Esophagus (tissue), 2 donors: ENCODE results near the gene SRD5A1. TPM values are rescaled to one million over a fixed set of nuclear protein-coding genes. Genes with fewer than 3 reads are reported as not detected.

Source experiments
- H3K27ac ChIP-seq, 2 donors: one replicate each; pipeline ENCODE4 v1.5.1; 2013; ENCODE audit warnings: low read depth in 2 of 2, mild to moderate bottlenecking in 2 of 2, inconsistent platforms in 1 of 2, low read length in 1 of 2, moderate library complexity in 1 of 2
- H3K27me3 ChIP-seq, 2 donors: one replicate each; pipeline ENCODE4 v1.6.1; 2013; ENCODE audit warnings: low read length in 2 of 2, control low read depth in 1 of 2, mild to moderate bottlenecking in 1 of 2; ENCODE audit not compliant: insufficient read depth in 2 of 2, control insufficient read depth in 1 of 2
- H3K36me3 ChIP-seq, 2 donors: one replicate each; pipeline ENCODE4 v1.6.1; 2013; ENCODE audit warnings: low read length in 1 of 2; ENCODE audit not compliant: control insufficient read depth in 2 of 2, insufficient read depth in 2 of 2
- H3K4me1 ChIP-seq, 2 donors: one replicate each; pipeline ENCODE4 v1.6.1; 2013; ENCODE audit warnings: low read length in 1 of 2; ENCODE audit not compliant: control insufficient read depth in 2 of 2, insufficient read depth in 2 of 2
- H3K4me3 ChIP-seq, 2 donors: one replicate each; pipeline ENCODE4 v1.5.1; 2013; ENCODE audit warnings: low read length in 2 of 2, mild to moderate bottlenecking in 2 of 2, low read depth in 1 of 2, moderate library complexity in 1 of 2
- H3K9me3 ChIP-seq, 2 donors: one replicate each; pipeline ENCODE4 v1.6.1; 2013; ENCODE audit warnings: mild to moderate bottlenecking in 2 of 2, low read depth in 1 of 2, low read length in 1 of 2, moderate library complexity in 1 of 2; ENCODE audit not compliant: control insufficient read depth in 2 of 2, insufficient read depth in 1 of 2
- WGBS, 2 donors: extraction: QIAGEN DNeasy Blood & Tissue Kit; methylation state at CpG; one replicate each; pipeline ENCODE4 v1.1.7; 2013; 5-methylcytosine and 5-hydroxymethylcytosine counted together
- polyA plus RNA-seq, 2 donors: library from polyadenylated mRNA; stranded (reverse); fragments of 200-250 nt; gene quantifications; one replicate each; pipeline ENCODE4 v1.2.3, GENCODE V29; 2013
- donor health status: healthy with polysubstance abuse.
- donor health status: Bipolar disorder and iron deficiency.

Gene SRD5A1
- polyA plus RNA-seq, 2 donors = 8.5 to 25.6 TPM

GRCh38 chr5:6601816-6602215, 31.4 kb upstream of the SRD5A1 start:
- H3K27me3 ChIP-seq = no peaks in the 10 kb centered on the region
- H3K4me3 ChIP-seq = no peak overlapping the region
- WGBS, 2 donors = 94 to 98% methylated on average over 11 of the region's 11 CpGs
- H3K9me3 ChIP-seq = no peaks in the 10 kb centered on the region
- H3K4me1 ChIP-seq = no peaks in the 10 kb centered on the region
- H3K36me3 ChIP-seq = peaks cover 31 to 46% of the 10 kb centered on the region in 2 donors
- no peak overlapping the region for H3K27ac ChIP-seq

- Histone ChIP-seq H3K9me3 (no peaks in the 10 kb centered on the region), H3K27ac (no peak overlapping the region), H3K4me1 (no peaks in the 10 kb centered on the region), H3K4me3 (no peak overlapping the region), H3K27me3 (no peaks in the 10 kb centered on the region), H3K36me3 (peaks cover 31 to 49% of the 10 kb centered on the region in 2 donors)
- WGBS, 2 donors = 76 to 93% methylated on average over 7 of the region's 7 CpGs
Observed at GRCh38 chr5:6602441-6602840, 30.8 kb upstream of the SRD5A1 start.

- no peaks in the 10 kb centered on the region for H3K9me3 ChIP-seq
- H3K36me3 ChIP-seq = peaks cover 30 to 45% of the 10 kb centered on the region in 2 donors
- H3K27ac ChIP-seq = no peak overlapping the region
- WGBS, 2 donors = 93 to 95% methylated on average over 5 of the region's 5 CpGs
- H3K4me1 ChIP-seq = no peaks in the 10 kb centered on the region
- H3K4me3 ChIP-seq = no peak overlapping the region
- no peaks in the 10 kb centered on the region for H3K27me3 ChIP-seq
Observed at GRCh38 chr5:6603643-6604042, 29.6 kb upstream of the SRD5A1 start.

GRCh38 chr5:6604341-6604740, 28.9 kb upstream of the SRD5A1 start:
- 92 to 97% methylated on average over 6 of the region's 6 CpGs for WGBS, 2 donors
- Histone ChIP-seq H3K27me3 (no peaks in the 10 kb centered on the region), H3K4me1 (no peaks in the 10 kb centered on the region), H3K27ac (no peak overlapping the region), H3K4me3 (no peak overlapping the region), H3K9me3 (no peaks in the 10 kb centered on the region), H3K36me3 (peaks cover 34 to 45% of the 10 kb centered on the region in 2 donors)

- Histone ChIP-seq H3K4me1 (no peaks in the 10 kb centered on the region), H3K9me3 (no peaks in the 10 kb centered on the region), H3K27ac (no peak overlapping the region), H3K27me3 (no peaks in the 10 kb centered on the region), H3K36me3 (peaks cover 36 to 42% of the 10 kb centered on the region in 2 donors), H3K4me3 (no peak overlapping the region)
- WGBS, 2 donors = 96 to 97% methylated on average over 12 of the region's 12 CpGs
Observed at GRCh38 chr5:6604946-6605345, 28.3 kb upstream of the SRD5A1 start.

- Histone ChIP-seq H3K27me3 (no peaks in the 10 kb centered on the region), H3K4me1 (no peaks in the 10 kb centered on the region), H3K27ac (no peak overlapping the region), H3K9me3 (no peaks in the 10 kb centered on the region), H3K36me3 (peaks cover 29 to 34% of the 10 kb centered on the region in 2 donors), H3K4me3 (no peak overlapping the region)
- 85 to 93% methylated on average over 9 of the region's 9 CpGs for WGBS, 2 donors
Observed at GRCh38 chr5:6606884-6607558, 26.2 kb upstream of the SRD5A1 start.

- no peak overlapping the region for H3K27ac ChIP-seq
- H3K4me3 ChIP-seq = no peak overlapping the region
- peaks cover 26 to 33% of the 10 kb centered on the region in 2 donors for H3K36me3 ChIP-seq
- H3K9me3 ChIP-seq = no peaks in the 10 kb centered on the region
- no peaks in the 10 kb centered on the region for H3K27me3 ChIP-seq
- no peaks in the 10 kb centered on the region for H3K4me1 ChIP-seq
- 82 to 87% methylated on average over 5 of the region's 5 CpGs for WGBS, 2 donors
Observed at GRCh38 chr5:6607559-6607936, 25.7 kb upstream of the SRD5A1 start.

GRCh38 chr5:6608016-6608415, 25.2 kb upstream of the SRD5A1 start:
- Histone ChIP-seq H3K9me3 (no peaks in the 10 kb centered on the region), H3K36me3 (peaks cover 29 to 37% of the 10 kb centered on the region in 2 donors), H3K4me3 (no peak overlapping the region), H3K4me1 (no peaks in the 10 kb centered on the region), H3K27ac (no peak overlapping the region), H3K27me3 (no peaks in the 10 kb centered on the region)
- 92 to 95% methylated on average over 3 of the region's 3 CpGs for WGBS, 2 donors

GRCh38 chr5:6611334-6612256, 21.6 kb upstream of the SRD5A1 start:
- H3K36me3 ChIP-seq = peaks cover 37 to 40% of the 10 kb centered on the region in 2 donors
- no peak overlapping the region for H3K4me3 ChIP-seq
- H3K4me1 ChIP-seq = no peaks in the 10 kb centered on the region
- no peak overlapping the region for H3K27ac ChIP-seq
- H3K27me3 ChIP-seq = no peaks in the 10 kb centered on the region
- H3K9me3 ChIP-seq = no peaks in the 10 kb centered on the region
- WGBS, 2 donors = 83 to 90% methylated on average over 20 of the region's 20 CpGs
